SK-N-SH (cell line): ENCODE data around the gene EEF2. TPM values are rescaled to one million over a fixed set of nuclear protein-coding genes. Genes with fewer than 3 reads are reported as not detected.

Experiments
- CTCF ChIA-PET: fragments of 300-600, 350-600 bp; formaldehyde crosslinking; extraction: SDS; loops from one replicate; lab custom pipeline; 2021; lab: Yijun Ruan, JAX
- POLR2A ChIA-PET: fragments of 350-600 bp; sonication (Branson Sonifier 250); formaldehyde crosslinking; extraction: SDS; loops from one replicate; lab custom pipeline; 2020; ENCODE audit warnings: antibody characterized with exemption, inconsistent platforms; lab: Yijun Ruan, JAX
- DNase-seq: peaks from one replicate; pipeline ENCODE4 v3.0.0; 2012
- H2AFZ ChIP-seq: fragments of 200-600 bp; sonication (generic); 2 replicates; pipeline ENCODE4 v1.8.1; 2016; ENCODE audit warnings: antibody characterized with exemption, mild to moderate bottlenecking, low read depth
- H3F3A ChIP-seq: fragments of 200-600 bp; sonication (generic); replicated peaks from 2 replicates; pipeline ENCODE3; 2016; ENCODE audit warnings: antibody characterized with exemption, mild to moderate bottlenecking; ENCODE audit not compliant: insufficient read depth
- H3K27ac ChIP-seq, 2 experiments: fragments of 200-500 bp in 1 of 2; fragments of 200-600 bp in 1 of 2; sonication (Bioruptor generic) in 1 of 2; sonication (generic), shearing (Covaris generic) in 1 of 2; 2 replicates each; pipeline versions ENCODE4 v1.5.1 to v1.6.1; 2014 to 2016; ENCODE audit warnings: low read depth in 2 of 2, inconsistent platforms in 1 of 2, low read length in 1 of 2, mild to moderate bottlenecking in 1 of 2, mixed read lengths in 1 of 2
- H3K27me3 ChIP-seq: fragments of 200-600 bp; sonication (generic), shearing (Covaris generic); 2 replicates; pipeline ENCODE4 v1.6.1; 2016; ENCODE audit warnings: mixed run types; ENCODE audit not compliant: insufficient read depth
- H3K36me3 ChIP-seq, 2 experiments: fragments of 200-500 bp in 1 of 2; fragments of 200-600 bp in 1 of 2; sonication (Bioruptor generic) in 1 of 2; sonication (generic) in 1 of 2; replicated peaks in 1 of 2; 2 replicates each; pipeline versions ENCODE3 to v1.5.1; 2014 to 2016; ENCODE audit warnings: low read length in 1 of 2, mild to moderate bottlenecking in 1 of 2; ENCODE audit not compliant: insufficient read depth in 2 of 2, control insufficient read depth in 1 of 2
- H3K4me1 ChIP-seq, 2 experiments: fragments of 200-500 bp in 1 of 2; fragments of 200-600 bp in 1 of 2; sonication (Bioruptor generic) in 1 of 2; sonication (generic), shearing (Covaris generic) in 1 of 2; 2 replicates each; pipeline versions ENCODE4 v1.5.1 to v1.6.1; 2014 to 2016; ENCODE audit warnings: low read depth in 1 of 2, low read length in 1 of 2, mixed run types in 1 of 2; ENCODE audit not compliant: insufficient read depth in 2 of 2, control insufficient read depth in 1 of 2
- H3K4me2 ChIP-seq: fragments of 200-600 bp; sonication (generic), shearing (Covaris generic); 2 replicates; pipeline ENCODE4 v1.6.1; 2017; ENCODE audit warnings: mixed run types
- H3K4me3 ChIP-seq, 2 experiments: fragments of 200-500 bp in 1 of 2; fragments of 200-600 bp in 1 of 2; sonication (Bioruptor generic) in 1 of 2; sonication (generic), shearing (Covaris generic) in 1 of 2; 2 replicates each; pipeline versions ENCODE4 v1.5.1 to v1.8.1; 2014 to 2016; ENCODE audit warnings: low read depth in 2 of 2, inconsistent platforms in 1 of 2, low read length in 1 of 2, mild to moderate bottlenecking in 1 of 2, mixed read lengths in 1 of 2, moderate library complexity in 1 of 2
- H3K79me2 ChIP-seq: fragments of 200-600 bp; sonication (generic); 2 replicates; pipeline ENCODE4 v1.8.1; 2017; ENCODE audit warnings: mild to moderate bottlenecking; ENCODE audit not compliant: insufficient read depth
- H3K9ac ChIP-seq: fragments of 200-600 bp; sonication (generic); 2 replicates; pipeline ENCODE4 v1.6.1; 2017; ENCODE audit warnings: mixed run types
- H3K9me2 ChIP-seq: fragments of 200-600 bp; sonication (generic); 2 replicates; pipeline ENCODE4 v1.6.1; 2017; ENCODE audit warnings: mixed run types
- H3K9me3 ChIP-seq: fragments of 200-600 bp; sonication (generic); 2 replicates; pipeline ENCODE4 v1.6.1; 2017; ENCODE audit warnings: mixed run types, mild to moderate bottlenecking, moderate library complexity
- H4K20me1 ChIP-seq: fragments of 200-600 bp; sonication (generic); 2 replicates; pipeline ENCODE4 v1.6.1; 2017; ENCODE audit warnings: mild to moderate bottlenecking, mixed run types; ENCODE audit not compliant: insufficient read depth
- CHD2 ChIP-seq: fragments of 150-350 bp; IDR thresholded peaks from 2 replicates; pipeline ENCODE4 v1.6.1; 2018; ENCODE audit warnings: low read length; ENCODE audit not compliant: partially characterized antibody
- CTCF ChIP-seq: fragments of 200-600 bp; sonication (generic); IDR thresholded peaks from 2 replicates; pipeline ENCODE4 v1.6.1; 2017; ENCODE audit warnings: antibody characterized with exemption, mild to moderate bottlenecking, moderate library complexity
- ELF1 ChIP-seq: IDR thresholded peaks from 2 replicates; pipeline ENCODE4 v1.4.0; 2012
- FOXJ3 ChIP-seq: sonication (generic); formaldehyde crosslinking; IDR thresholded peaks from 2 replicates; pipeline ENCODE4 v1.5.1; 2020; ENCODE audit warnings: mild to moderate bottlenecking, missing genetic modification reagents
- IRF3 ChIP-seq: fragments of 150-350 bp; IDR thresholded peaks from 2 replicates; pipeline ENCODE4 v1.6.1; 2016; ENCODE audit warnings: mild to moderate bottlenecking, low read depth, low read length
- MAX ChIP-seq: IDR thresholded peaks from 2 replicates; pipeline ENCODE4 v1.4.0; 2012; ENCODE audit warnings: low read depth
- MEF2A ChIP-seq: IDR thresholded peaks from 2 replicates; pipeline ENCODE4 v1.4.0; 2012; ENCODE audit warnings: low read depth, borderline replicate concordance
- POLR2AphosphoS5 ChIP-seq: IDR thresholded peaks from 2 replicates; pipeline ENCODE4 v1.6.1; 2012; ENCODE audit warnings: low read depth, low read length
- RCOR1 ChIP-seq: fragments of 150-350 bp; IDR thresholded peaks from 2 replicates; pipeline ENCODE4 v1.6.1; 2017; ENCODE audit warnings: antibody characterized with exemption, low read length
- RFX5 ChIP-seq: IDR thresholded peaks from 2 replicates; pipeline ENCODE4 v1.6.1; 2012; ENCODE audit warnings: mild to moderate bottlenecking, improper control_type of control experiment, low read length
- SIN3A ChIP-seq: IDR thresholded peaks from 2 replicates; pipeline ENCODE4 v1.6.1; 2012; ENCODE audit warnings: low read depth, mild to moderate bottlenecking, low read length, moderate library complexity, borderline replicate concordance
- SMC3 ChIP-seq: IDR thresholded peaks from 2 replicates; pipeline ENCODE4 v1.6.1; 2012; ENCODE audit warnings: low read depth, low read length, improper control_type of control experiment
- USF2 ChIP-seq: fragments of 150-350 bp; IDR thresholded peaks from 2 replicates; pipeline ENCODE4 v1.6.1; 2017; ENCODE audit warnings: antibody characterized with exemption, low read length, low read depth, borderline replicate concordance
- ZBTB33 ChIP-seq: IDR thresholded peaks from 2 replicates; pipeline ENCODE4 v1.4.0; 2012; ENCODE audit warnings: low read depth, borderline replicate concordance
- WGBS: methylation state at CpG from one replicate; pipeline ENCODE4 v1.1.6; 2017; ENCODE audit warnings: low lambda C conversion rate; 5-methylcytosine and 5-hydroxymethylcytosine counted together
- polyA plus RNA-seq, 3 experiments: library from polyadenylated mRNA; depleted of rRNA; stranded (reverse); fragments of >200 nt; gene quantifications; 2 replicates each; pipeline ENCODE4 v1.2.3, GENCODE V29; 2012

EEF2 gene
- polyA plus RNA-seq, 1 of the 3 experiments (the other 2 are of a cell fraction): 1,553 TPM

- Histone ChIP-seq H3K9me3 (no peaks in the 10 kb centered on the region), H3K27ac (no peak overlapping the region; a peak in 1 of 4 replicates), H3F3A (peaks cover 74% of the 10 kb centered on the region), H3K4me1 (peaks cover 15 to 24% of the 10 kb centered on the region in 2 experiments; a peak in 3 of 4 replicates), H3K4me2 (no peak overlapping the region), H2AFZ (no peak overlapping the region), H3K79me2 (peaks cover 76% of the 10 kb centered on the region), H3K9ac (no peak overlapping the region), H4K20me1 (peaks cover 100% of the 10 kb centered on the region), H3K36me3 (peaks cover 85 to 91% of the 10 kb centered on the region in 2 experiments), H3K27me3 (no peaks in the 10 kb centered on the region), H3K4me3 (no peak overlapping the region; a peak in 1 of 4 replicates)
- POLR2A ChIA-PET: interaction anchor here (0.5 to 6.8 kb wide), 4 partner anchors 8 to 43 kb away, joined by 4 to 60 read pairs (median 6); partner anchors contain the start of gene DAPK3
- 98% methylated on average over 12 of the region's 25 CpGs for WGBS
- DNase-seq: peak; percentile 21
- TF ChIP-seq MAX: no peak
- no peak for TF ChIP-seq RCOR1
- TF ChIP-seq CHD2: no peak
- TF ChIP-seq USF2: no peak
- TF ChIP-seq RFX5: no peak
- no peak for TF ChIP-seq ZBTB33
- TF ChIP-seq ELF1: no peak
- no peak for TF ChIP-seq SMC3
- no peak for TF ChIP-seq SIN3A
- no peak for TF ChIP-seq FOXJ3 (CRISPR knock-in tag)
- no peak for TF ChIP-seq CTCF
- TF ChIP-seq POLR2AphosphoS5: no peak; the same call in 1 of the 2 replicates
- no peak for TF ChIP-seq MEF2A
- TF ChIP-seq IRF3: no peak
- TF ChIP-seq, all 33 proteins: peak for 0
- CTCF ChIA-PET: interaction anchor here (1.2 to 3.6 kb wide), 2 partner anchors 8 to 10 kb away, joined by 3 to 15 read pairs; no protein-coding TSS in a partner anchor
- no peaks in the 10 kb centered on the region for H3K9me2 ChIP-seq
Measured at GRCh38 chr19:3979674-3980352, 5.5 kb downstream of the EEF2 start.
